Progenitor cell of endocrine pancreas (in vitro differentiated cells): Measurements from ENCODE around the gene BMAL2. TPM values are rescaled to one million over a fixed set of nuclear protein-coding genes. Genes with fewer than 3 reads are reported as not detected.

ENCODE experiments used
- DNase-seq: peaks from one replicate; pipeline ENCODE4 v3.0.0; 2021; ENCODE audit warnings: low spot score; ENCODE audit not compliant: unreplicated experiment
- H3K27ac Mint-ChIP-seq: 2 replicates; pipeline ENCODE4 v1.8.0; 2021; ENCODE audit warnings: mild to moderate bottlenecking, moderate library complexity, mixed read lengths
- H3K27me3 Mint-ChIP-seq: 2 replicates; pipeline ENCODE4 v1.8.0; 2021; ENCODE audit warnings: mixed read lengths
- H3K36me3 Mint-ChIP-seq: 2 replicates; pipeline ENCODE4 v1.8.0; 2022; ENCODE audit warnings: mixed read lengths; ENCODE audit not compliant: insufficient read depth
- H3K4me1 Mint-ChIP-seq: 2 replicates; pipeline ENCODE4 v1.8.0; 2021; ENCODE audit warnings: low read depth, mixed read lengths
- H3K4me3 Mint-ChIP-seq: 2 replicates; pipeline ENCODE4 v1.8.0; 2021; ENCODE audit warnings: low read depth, mild to moderate bottlenecking, moderate library complexity, mixed read lengths
- H3K9me3 Mint-ChIP-seq: 2 replicates; pipeline ENCODE4 v1.8.0; 2021; ENCODE audit warnings: low read depth, mixed read lengths
- CTCF ChIP-seq: fragments of 200-600 bp; sonication (generic); IDR thresholded peaks from one replicate; pipeline ENCODE4 v1.5.0; 2021; ENCODE audit warnings: antibody characterized with exemption, mild to moderate bottlenecking; ENCODE audit not compliant: unreplicated experiment
- total RNA-seq: library from RNA; stranded (reverse); gene quantifications from 2 replicates; pipeline ENCODE4 v1.2.1, GENCODE V29; 2021

The BMAL2 gene
- total RNA-seq, 1 donor from 2014 or later: 28.8 TPM

GRCh38 chr12:27297566-27297965 is 35.1 kb upstream of the BMAL2 start:
- H3K27me3 Mint-ChIP-seq: no peaks in the 10 kb centered on the region

GRCh38 chr12:27299102-27299501 is 33.5 kb upstream of the BMAL2 start:
- TF ChIP-seq CTCF: no peak
- Mint-ChIP-seq H3K27ac (no peak overlapping the region), H3K9me3 (peaks cover 13% of the 10 kb centered on the region), H3K4me1 (peaks cover 20% of the 10 kb centered on the region), H3K4me3 (no peak overlapping the region), H3K36me3 (peaks cover 48% of the 10 kb centered on the region), H3K27me3 (no peaks in the 10 kb centered on the region)
- no peak for DNase-seq

More at GRCh38 chr12:27297566-27297965, 35.1 kb upstream of the BMAL2 start:
- no peak for DNase-seq
- H3K4me1 Mint-ChIP-seq: peaks cover 22% of the 10 kb centered on the region
- no peak overlapping the region for H3K4me3 Mint-ChIP-seq
- H3K27ac Mint-ChIP-seq: no peak overlapping the region
- peaks cover 11% of the 10 kb centered on the region for H3K9me3 Mint-ChIP-seq
- H3K36me3 Mint-ChIP-seq: peaks cover 43% of the 10 kb centered on the region
- no peak for TF ChIP-seq CTCF

GRCh38 chr12:27300226-27300625 is 32.4 kb upstream of the BMAL2 start:
- DNase-seq: no peak
- Mint-ChIP-seq H3K27me3 (no peaks in the 10 kb centered on the region), H3K27ac (peak overlapping the region; percentile 18), H3K9me3 (peaks cover 13% of the 10 kb centered on the region), H3K36me3 (peaks cover 46% of the 10 kb centered on the region), H3K4me1 (peaks cover 17% of the 10 kb centered on the region), H3K4me3 (no peak overlapping the region)
- no peak for TF ChIP-seq CTCF

- Mint-ChIP-seq H3K27ac (peak overlapping the region; percentile 49), H3K4me1 (peaks cover 11% of the 10 kb centered on the region), H3K9me3 (peaks cover 11% of the 10 kb centered on the region), H3K27me3 (no peaks in the 10 kb centered on the region), H3K36me3 (peaks cover 38% of the 10 kb centered on the region), H3K4me3 (no peak overlapping the region)
- TF ChIP-seq CTCF: no peak
- DNase-seq: no peak
Observed at GRCh38 chr12:27303139-27304111, 29.2 kb upstream of the BMAL2 start.

- no peak for DNase-seq
- TF ChIP-seq CTCF: no peak
- Mint-ChIP-seq H3K36me3 (peaks cover 31% of the 10 kb centered on the region), H3K4me3 (no peak overlapping the region), H3K4me1 (peaks cover 11% of the 10 kb centered on the region), H3K27ac (no peak overlapping the region), H3K9me3 (peaks cover 2% of the 10 kb centered on the region), H3K27me3 (no peaks in the 10 kb centered on the region)
Observed at GRCh38 chr12:27304856-27305255, 27.8 kb upstream of the BMAL2 start.
